Peyer's patch (tissue), 4 donors: Measurements from ENCODE around the gene AHR.
"Not testable (repeated sequence)": the region's sequence is repeated elsewhere in the genome, so short reads cannot be mapped to it uniquely, and the experiment has no call there.

Experiments
- POLR2A ChIP-seq, 2 donors: fragments of 450-650 bp; IDR thresholded peaks; one replicate each; pipeline ENCODE4 v1.5.1; 2017; ENCODE audit warnings: antibody characterized with exemption in 2 of 2, mild to moderate bottlenecking in 2 of 2, moderate library complexity in 2 of 2
- TF ChIP-seq, protein P1 (sequence below), 6 experiments: fragments of 450-650 bp in 4 of 6; fragments of 200-600 bp in 2 of 6; sonication (generic) in 1 of 6; IDR thresholded peaks; one replicate each; pipeline ENCODE4 v1.5.1; 2017 to 2019; ENCODE audit warnings: antibody characterized with exemption in 6 of 6, mild to moderate bottlenecking in 3 of 6, moderate library complexity in 1 of 6

DNA sequence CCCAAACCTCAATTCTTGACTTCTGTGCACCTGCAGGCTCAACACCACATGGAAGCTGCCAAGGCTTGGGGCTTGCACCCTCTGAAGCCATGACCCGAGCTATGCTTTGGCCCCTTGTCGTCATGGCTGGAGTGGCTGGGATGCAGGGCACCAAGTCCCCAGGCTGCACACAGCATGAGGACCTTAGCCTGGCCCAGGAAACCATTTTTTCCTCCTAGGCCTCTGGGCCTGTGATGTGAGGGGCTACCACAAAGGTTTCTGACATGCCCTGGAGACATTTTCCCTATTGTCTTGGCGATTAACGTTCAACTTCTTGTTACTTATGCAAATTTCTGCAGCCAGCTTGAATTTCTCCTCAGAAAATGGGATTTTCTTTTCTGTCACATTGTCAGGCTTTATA is 96.1 kb downstream of the AHR start:
- TF ChIP-seq, protein P1, sequence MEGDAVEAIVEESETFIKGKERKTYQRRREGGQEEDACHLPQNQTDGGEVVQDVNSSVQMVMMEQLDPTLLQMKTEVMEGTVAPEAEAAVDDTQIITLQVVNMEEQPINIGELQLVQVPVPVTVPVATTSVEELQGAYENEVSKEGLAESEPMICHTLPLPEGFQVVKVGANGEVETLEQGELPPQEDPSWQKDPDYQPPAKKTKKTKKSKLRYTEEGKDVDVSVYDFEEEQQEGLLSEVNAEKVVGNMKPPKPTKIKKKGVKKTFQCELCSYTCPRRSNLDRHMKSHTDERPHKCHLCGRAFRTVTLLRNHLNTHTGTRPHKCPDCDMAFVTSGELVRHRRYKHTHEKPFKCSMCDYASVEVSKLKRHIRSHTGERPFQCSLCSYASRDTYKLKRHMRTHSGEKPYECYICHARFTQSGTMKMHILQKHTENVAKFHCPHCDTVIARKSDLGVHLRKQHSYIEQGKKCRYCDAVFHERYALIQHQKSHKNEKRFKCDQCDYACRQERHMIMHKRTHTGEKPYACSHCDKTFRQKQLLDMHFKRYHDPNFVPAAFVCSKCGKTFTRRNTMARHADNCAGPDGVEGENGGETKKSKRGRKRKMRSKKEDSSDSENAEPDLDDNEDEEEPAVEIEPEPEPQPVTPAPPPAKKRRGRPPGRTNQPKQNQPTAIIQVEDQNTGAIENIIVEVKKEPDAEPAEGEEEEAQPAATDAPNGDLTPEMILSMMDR (IDR thresholded peaks at IDR 0.05): not testable (repeated sequence)
- not testable (repeated sequence) for TF ChIP-seq POLR2A (IDR thresholded peaks at IDR 0.05)
